AG04450 (cell line): ENCODE measurements around the gene SLC28A1. TPM values are rescaled to one million over a fixed set of nuclear protein-coding genes. Genes with fewer than 3 reads are reported as not detected.

Experiments
- CTCF ChIA-PET: fragments of 300-600, 350-600 bp; formaldehyde crosslinking; extraction: SDS; loops from one replicate; lab custom pipeline; 2022; ENCODE audit warnings: antibody characterized with exemption, inconsistent platforms; lab: Charles Lee
- POLR2A ChIA-PET: fragments of 350-600 bp; formaldehyde crosslinking; extraction: SDS; loops from one replicate; lab custom pipeline; 2021; ENCODE audit warnings: antibody characterized with exemption, inconsistent platforms; lab: Yijun Ruan, JAX
- DNase-seq: peaks from one replicate; pipeline ENCODE4 v3.0.0-alpha.2; 2011; ENCODE audit warnings: low read depth, low spot score
- H3K27ac ChIP-seq: one replicate; pipeline ENCODE4 v1.5.1; 2012; ENCODE audit warnings: low read depth, low read length, control low read depth
- H3K27me3 ChIP-seq: one replicate; pipeline ENCODE4 v1.6.0; 2012; ENCODE audit warnings: low read length; ENCODE audit not compliant: control insufficient read depth, insufficient read depth
- H3K4me3 ChIP-seq: 2 replicates; pipeline ENCODE4 v1.5.1; 2011; ENCODE audit warnings: mild to moderate bottlenecking, low read depth, low read length, control low read depth
- H3K9me3 ChIP-seq: 2 replicates; pipeline ENCODE4 v1.5.1; 2012; ENCODE audit warnings: low read length; ENCODE audit not compliant: control insufficient read depth, insufficient read depth
- polyA plus RNA-seq: library from polyadenylated mRNA; depleted of rRNA; stranded (reverse); fragments of >200 nt; gene quantifications from 2 replicates; pipeline ENCODE4 v1.2.3, GENCODE V29; 2011
- TF ChIP-seq, protein P1 (sequence below): IDR thresholded peaks from 2 replicates; pipeline ENCODE4 v1.5.1; 2011; ENCODE audit warnings: low read depth, low read length, control low read depth, inconsistent platforms

The SLC28A1 gene
- polyA plus RNA-seq, 1 experiment: not detected

DNA sequence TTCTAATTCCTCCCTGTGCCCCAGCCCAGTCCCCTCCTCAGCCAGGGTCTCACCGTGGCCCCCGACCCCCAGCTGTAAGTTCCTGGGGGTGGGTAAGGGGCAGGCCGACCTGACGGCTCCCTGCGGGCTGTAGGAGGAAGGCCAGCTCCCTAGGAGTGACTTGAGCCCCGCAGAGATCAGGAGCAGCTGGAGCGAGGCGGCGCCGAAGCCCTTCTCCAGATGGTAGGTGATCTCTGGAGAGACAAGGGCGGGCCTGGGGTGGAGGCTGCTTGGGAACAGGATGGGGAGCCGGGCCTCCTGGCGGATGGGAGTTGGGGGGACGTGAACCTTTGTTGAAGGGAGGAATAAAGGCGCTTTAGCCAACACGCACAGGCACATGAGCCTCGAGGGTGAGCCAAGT, 4.2 kb downstream of the SLC28A1 start:
- ChIA-PET CTCF (no interaction called here), POLR2A (no interaction called here)
- DNase-seq: no peak
- no peaks in the 10 kb centered on the region; the same call in 1 of the 2 replicates for H3K9me3 ChIP-seq
- peaks cover 26% of the 10 kb centered on the region for H3K27me3 ChIP-seq
- H3K27ac ChIP-seq: no peak overlapping the region
- TF ChIP-seq, protein P1, sequence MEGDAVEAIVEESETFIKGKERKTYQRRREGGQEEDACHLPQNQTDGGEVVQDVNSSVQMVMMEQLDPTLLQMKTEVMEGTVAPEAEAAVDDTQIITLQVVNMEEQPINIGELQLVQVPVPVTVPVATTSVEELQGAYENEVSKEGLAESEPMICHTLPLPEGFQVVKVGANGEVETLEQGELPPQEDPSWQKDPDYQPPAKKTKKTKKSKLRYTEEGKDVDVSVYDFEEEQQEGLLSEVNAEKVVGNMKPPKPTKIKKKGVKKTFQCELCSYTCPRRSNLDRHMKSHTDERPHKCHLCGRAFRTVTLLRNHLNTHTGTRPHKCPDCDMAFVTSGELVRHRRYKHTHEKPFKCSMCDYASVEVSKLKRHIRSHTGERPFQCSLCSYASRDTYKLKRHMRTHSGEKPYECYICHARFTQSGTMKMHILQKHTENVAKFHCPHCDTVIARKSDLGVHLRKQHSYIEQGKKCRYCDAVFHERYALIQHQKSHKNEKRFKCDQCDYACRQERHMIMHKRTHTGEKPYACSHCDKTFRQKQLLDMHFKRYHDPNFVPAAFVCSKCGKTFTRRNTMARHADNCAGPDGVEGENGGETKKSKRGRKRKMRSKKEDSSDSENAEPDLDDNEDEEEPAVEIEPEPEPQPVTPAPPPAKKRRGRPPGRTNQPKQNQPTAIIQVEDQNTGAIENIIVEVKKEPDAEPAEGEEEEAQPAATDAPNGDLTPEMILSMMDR: no peak
- H3K4me3 ChIP-seq: no peak overlapping the region

DNA sequence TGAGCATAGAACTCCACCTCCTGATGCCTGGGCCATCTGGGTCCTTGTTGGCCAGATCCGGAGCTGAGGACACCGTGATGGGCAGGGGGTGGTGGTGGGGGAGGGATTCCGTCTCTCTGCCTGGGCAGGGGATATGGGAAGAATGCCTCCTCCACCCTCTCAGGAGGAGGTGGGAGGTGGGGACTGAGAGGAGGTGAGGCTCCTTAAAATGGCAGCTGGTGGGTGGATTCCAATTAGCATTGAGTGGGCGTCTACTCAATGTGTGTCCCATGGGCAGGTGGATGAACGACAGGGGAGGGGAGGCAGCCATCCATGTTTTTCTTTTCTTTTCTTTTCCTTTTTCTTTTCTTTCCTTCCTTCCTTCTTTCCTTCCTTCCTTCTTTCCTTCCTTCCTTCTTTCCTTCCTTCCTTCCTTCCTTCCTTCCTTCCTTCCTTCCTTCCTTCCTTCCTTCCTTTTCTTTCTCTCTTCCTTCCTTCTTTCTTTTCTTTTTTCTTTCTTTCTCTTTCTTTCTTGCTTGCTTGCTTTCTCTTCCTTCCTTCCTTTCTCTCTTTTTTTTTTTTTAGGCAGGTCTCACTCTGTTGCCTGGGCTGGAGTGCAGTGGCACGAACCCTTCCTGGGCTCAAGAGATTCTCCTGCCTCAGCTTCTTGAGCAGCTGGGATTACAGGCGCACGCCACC, 5.0 kb downstream of the SLC28A1 start:
- POLR2A ChIA-PET: no interaction called here
- no peak for DNase-seq
- H3K9me3 ChIP-seq: no peaks in the 10 kb centered on the region; the same call in 1 of the 2 replicates
- TF ChIP-seq, protein P1: no peak
- no peak overlapping the region for H3K4me3 ChIP-seq
- peaks cover 22% of the 10 kb centered on the region for H3K27me3 ChIP-seq
- CTCF ChIA-PET: no interaction called here
- no peak overlapping the region for H3K27ac ChIP-seq

- ChIA-PET CTCF (no interaction called here), POLR2A (no interaction called here)
- no peak overlapping the region for H3K27ac ChIP-seq
- no peaks in the 10 kb centered on the region; the same call in 1 of the 2 replicates for H3K9me3 ChIP-seq
- peaks cover 21% of the 10 kb centered on the region for H3K27me3 ChIP-seq
- no peak overlapping the region for H3K4me3 ChIP-seq
- TF ChIP-seq, protein P1: no peak
- no peak for DNase-seq
These were observed 5.7 kb downstream of the SLC28A1 start for GRCh38 chr15:84889991-84890669.

GRCh38 chr15:84890670-84891162, 6.3 kb downstream of the SLC28A1 start:
- TF ChIP-seq, protein P1: no peak
- CTCF ChIA-PET: no interaction called here

DNA sequence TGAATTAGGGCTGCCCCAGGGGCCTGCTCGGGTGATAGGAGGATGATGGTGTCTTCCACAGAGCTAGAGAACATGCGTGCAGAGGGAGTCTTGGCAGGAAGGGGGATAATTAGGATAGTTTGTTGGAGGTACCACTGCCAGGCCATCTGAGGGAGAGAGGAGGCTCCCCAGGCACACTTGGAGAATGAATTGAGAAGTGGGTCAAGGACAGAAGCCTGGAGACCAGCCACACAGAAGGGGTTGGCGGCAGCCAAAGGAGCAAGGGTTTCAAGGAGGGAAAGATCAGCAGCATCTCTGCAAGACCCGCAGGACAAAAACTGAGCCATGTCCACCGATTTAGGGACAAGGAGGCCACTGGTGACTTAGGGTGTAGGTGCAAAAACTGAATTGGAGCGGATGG, 6.9 kb downstream of the SLC28A1 start:
- DNase-seq: no peak
- Histone ChIP-seq H3K9me3 (no peaks in the 10 kb centered on the region; the same call in 1 of the 2 replicates), H3K27ac (no peak overlapping the region), H3K27me3 (peaks cover 25% of the 10 kb centered on the region), H3K4me3 (no peak overlapping the region)
- TF ChIP-seq, protein P1: no peak
- ChIA-PET POLR2A (no interaction called here), CTCF (no interaction called here)

More at GRCh38 chr15:84890670-84891162, 6.3 kb downstream of the SLC28A1 start:
- Histone ChIP-seq H3K27ac (no peak overlapping the region), H3K4me3 (no peak overlapping the region), H3K27me3 (peaks cover 25% of the 10 kb centered on the region), H3K9me3 (no peaks in the 10 kb centered on the region; the same call in 1 of the 2 replicates)
- POLR2A ChIA-PET: no interaction called here
- DNase-seq: no peak
